Right lung (tissue), 5 donors: ENCODE data around the gene EVI5L. TPM values are rescaled to one million over a fixed set of nuclear protein-coding genes. Genes with fewer than 3 reads are reported as not detected.

Experiments used
- DNase-seq, 2 donors: peaks; one replicate each; pipeline ENCODE4 v3.0.0-alpha.2; 2013
- polyA plus RNA-seq, 5 donors: library from polyadenylated mRNA; unstranded; fragments of 120-200 nt; gene quantifications; one replicate each; pipeline versions ENCODE4 v1.2.1 to v1.2.3, GENCODE V29; 2013; ENCODE audit warnings: inconsistent platforms in 1 of 5, low replicate concordance in 1 of 5; ENCODE audit not compliant: insufficient read length in 5 of 5, insufficient read depth in 1 of 5

Gene EVI5L
- polyA plus RNA-seq, 5 donors = 10.9 to 17.6 (median 12.6) TPM

GRCh38 chr19:7911508-7912143 lies 81.6 kb downstream of the EVI5L start:
- DNase-seq = no peak

- DNase-seq = no peak
Observed at GRCh38 chr19:7912144-7912696, 82.2 kb downstream of the EVI5L start.

GRCh38 chr19:7912697-7913564 lies 82.9 kb downstream of the EVI5L start:
- DNase-seq = no peak

GRCh38 chr19:7913652-7914051 lies 83.6 kb downstream of the EVI5L start:
- DNase-seq = no peak

GRCh38 chr19:7914099-7914498 lies 84.1 kb downstream of the EVI5L start:
- no peak for DNase-seq

Other genes with a start within 250 kb of the EVI5L start
- gene CAMSAP3, start 234.4 kb upstream of the EVI5L start, polyA plus RNA-seq = 10 to 100 TPM in 3 of 5 donors, 1 to 10 TPM in 2; 7.8 to 19.7 (median 13.1) TPM
- gene XAB2, start 200.7 kb upstream of the EVI5L start, polyA plus RNA-seq = 10 to 100 TPM; 24.0 to 39.6 (median 31.0) TPM
- 100 to 1,000 TPM in 2 of 5 donors, 10 to 100 TPM in 3; 79.6 to 108 (median 93.7) TPM for gene PET100, start 200.4 kb upstream of the EVI5L start, polyA plus RNA-seq
- gene PCP2, start 196.5 kb upstream of the EVI5L start, polyA plus RNA-seq = 1 to 10 TPM in 3 of 5 donors, under 1 TPM in 2; 0.94 to 1.2 (median 1.0) TPM
- 10 to 100 TPM; 27.3 to 42.6 (median 35.3) TPM for gene STXBP2, start 193.1 kb upstream of the EVI5L start, polyA plus RNA-seq
- gene RETN, start 161.2 kb upstream of the EVI5L start, polyA plus RNA-seq = 1 to 10 TPM in 4 of 5 donors, under 1 TPM in 1; 0.84 to 4.3 (median 1.5) TPM
- 1 to 10 TPM in 1 of 5 donors, under 1 TPM in 4; 0.25 to 1.1 (median 0.63) TPM for gene MCEMP1, start 153.1 kb upstream of the EVI5L start, polyA plus RNA-seq
- 10 to 100 TPM; 27.3 to 64.9 (median 34.7) TPM for gene TRAPPC5, start 149.4 kb upstream of the EVI5L start, polyA plus RNA-seq
- gene FCER2, start 128.1 kb upstream of the EVI5L start, polyA plus RNA-seq = under 1 TPM; 0.11 to 0.67 (median 0.31) TPM
- under 1 TPM in 3 of 5 donors, not detected in 2; 0.25 to 0.31 (median 0.28) TPM for gene CLEC4G, start 98.1 kb upstream of the EVI5L start, polyA plus RNA-seq
- gene CD209, start 82.7 kb upstream of the EVI5L start, polyA plus RNA-seq = 1 to 10 TPM; 2.1 to 3.3 (median 3.3) TPM
- gene CLEC4M, start 67.0 kb upstream of the EVI5L start, polyA plus RNA-seq = 1 to 10 TPM in 3 of 5 donors, under 1 TPM in 2; 0.85 to 2.3 (median 1.4) TPM
- gene PRR36, start 44.2 kb downstream of the EVI5L start, polyA plus RNA-seq = 10 to 100 TPM in 3 of 5 donors, 1 to 10 TPM in 2; 6.5 to 16.9 (median 11.2) TPM
- 1 to 10 TPM; 3.9 to 5.0 (median 4.2) TPM for gene LRRC8E, start 58.3 kb downstream of the EVI5L start, polyA plus RNA-seq
- gene MAP2K7, start 73.7 kb downstream of the EVI5L start, polyA plus RNA-seq = 10 to 100 TPM; 22.2 to 36.8 (median 29.5) TPM
- gene TGFBR3L, start 84.6 kb downstream of the EVI5L start, polyA plus RNA-seq = under 1 TPM in 2 of 5 donors, not detected in 3; 0.23 to 0.39 TPM
- 10 to 100 TPM in 4 of 5 donors, 1 to 10 TPM in 1; 9.2 to 24.0 (median 15.5) TPM for gene SNAPC2, start 90.1 kb downstream of the EVI5L start, polyA plus RNA-seq
- gene CTXN1, start 95.9 kb downstream of the EVI5L start, polyA plus RNA-seq = 10 to 100 TPM in 2 of 5 donors, 1 to 10 TPM in 3; 5.0 to 22.3 (median 7.2) TPM
- 10 to 100 TPM; 32.7 to 55.9 (median 43.7) TPM for gene TIMM44, start 113.4 kb downstream of the EVI5L start, polyA plus RNA-seq
- 10 to 100 TPM; 61.2 to 70.9 (median 66.1) TPM for gene ELAVL1, start 175.4 kb downstream of the EVI5L start, polyA plus RNA-seq
- under 1 TPM in 4 of 5 donors, not detected in 1; 0.36 to 0.65 (median 0.41) TPM for gene CCL25, start 222.5 kb downstream of the EVI5L start, polyA plus RNA-seq